Subcutaneous adipose tissue (tissue), 4 donors: ENCODE results near the gene ZCWPW1. TPM values are rescaled to one million over a fixed set of nuclear protein-coding genes. Genes with fewer than 3 reads are reported as not detected.

ENCODE experiments used
- total RNA-seq, 4 donors: library from RNA; depleted of rRNA; stranded (reverse); fragments of >200 nt; gene quantifications; one replicate each; pipeline ENCODE4 v1.1.0, GENCODE V29; 2016
- TF ChIP-seq, protein P1 (sequence below): fragments of 450-650 bp; IDR thresholded peaks from one replicate; pipeline ENCODE4 v1.5.1; 2016; ENCODE audit warnings: low read depth, mild to moderate bottlenecking, control low read depth, antibody characterized with exemption, moderate library complexity

ZCWPW1 gene
- total RNA-seq, 4 donors from 2014 or later = 6.0 to 11.1 (median 8.0) TPM

DNA sequence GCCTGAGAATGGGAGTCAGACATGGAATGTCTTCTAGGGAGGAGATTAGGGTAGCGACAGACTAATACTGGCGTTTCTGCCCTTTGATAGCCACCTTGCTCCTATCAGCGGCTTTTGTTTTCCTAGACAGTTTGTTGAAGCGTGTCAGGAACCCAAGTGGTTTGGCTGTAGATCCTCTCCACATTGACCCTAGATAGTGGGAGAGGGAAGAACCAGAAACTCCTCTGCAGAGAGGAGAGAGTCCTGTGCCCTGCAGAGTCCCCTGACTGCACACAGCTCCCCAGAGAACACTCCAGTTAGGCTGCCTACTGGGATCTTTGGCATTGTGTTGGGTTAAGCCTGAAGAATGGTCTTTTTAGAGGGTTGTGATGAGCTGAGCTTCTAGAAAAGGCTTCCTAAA is 3.5 kb upstream of the ZCWPW1 start:
- TF ChIP-seq, protein P1, sequence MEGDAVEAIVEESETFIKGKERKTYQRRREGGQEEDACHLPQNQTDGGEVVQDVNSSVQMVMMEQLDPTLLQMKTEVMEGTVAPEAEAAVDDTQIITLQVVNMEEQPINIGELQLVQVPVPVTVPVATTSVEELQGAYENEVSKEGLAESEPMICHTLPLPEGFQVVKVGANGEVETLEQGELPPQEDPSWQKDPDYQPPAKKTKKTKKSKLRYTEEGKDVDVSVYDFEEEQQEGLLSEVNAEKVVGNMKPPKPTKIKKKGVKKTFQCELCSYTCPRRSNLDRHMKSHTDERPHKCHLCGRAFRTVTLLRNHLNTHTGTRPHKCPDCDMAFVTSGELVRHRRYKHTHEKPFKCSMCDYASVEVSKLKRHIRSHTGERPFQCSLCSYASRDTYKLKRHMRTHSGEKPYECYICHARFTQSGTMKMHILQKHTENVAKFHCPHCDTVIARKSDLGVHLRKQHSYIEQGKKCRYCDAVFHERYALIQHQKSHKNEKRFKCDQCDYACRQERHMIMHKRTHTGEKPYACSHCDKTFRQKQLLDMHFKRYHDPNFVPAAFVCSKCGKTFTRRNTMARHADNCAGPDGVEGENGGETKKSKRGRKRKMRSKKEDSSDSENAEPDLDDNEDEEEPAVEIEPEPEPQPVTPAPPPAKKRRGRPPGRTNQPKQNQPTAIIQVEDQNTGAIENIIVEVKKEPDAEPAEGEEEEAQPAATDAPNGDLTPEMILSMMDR = no peak

DNA sequence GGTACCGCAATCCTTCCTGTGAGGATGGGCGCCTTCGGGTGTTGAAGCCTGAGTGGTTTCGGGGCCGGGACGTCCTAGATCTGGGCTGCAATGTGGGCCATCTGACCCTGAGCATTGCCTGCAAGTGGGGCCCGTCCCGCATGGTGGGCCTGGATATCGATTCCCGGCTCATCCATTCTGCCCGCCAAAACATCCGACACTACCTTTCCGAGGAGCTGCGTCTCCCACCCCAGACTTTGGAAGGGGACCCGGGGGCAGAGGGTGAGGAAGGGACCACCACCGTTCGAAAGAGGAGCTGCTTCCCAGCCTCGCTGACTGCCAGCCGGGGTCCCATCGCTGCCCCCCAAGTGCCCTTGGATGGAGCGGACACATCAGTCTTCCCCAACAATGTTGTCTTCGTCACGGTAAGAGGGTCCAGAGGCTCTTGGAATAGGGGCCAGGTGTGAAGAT is 2.8 kb upstream of the ZCWPW1 start:
- TF ChIP-seq, protein P1 = no peak

DNA sequence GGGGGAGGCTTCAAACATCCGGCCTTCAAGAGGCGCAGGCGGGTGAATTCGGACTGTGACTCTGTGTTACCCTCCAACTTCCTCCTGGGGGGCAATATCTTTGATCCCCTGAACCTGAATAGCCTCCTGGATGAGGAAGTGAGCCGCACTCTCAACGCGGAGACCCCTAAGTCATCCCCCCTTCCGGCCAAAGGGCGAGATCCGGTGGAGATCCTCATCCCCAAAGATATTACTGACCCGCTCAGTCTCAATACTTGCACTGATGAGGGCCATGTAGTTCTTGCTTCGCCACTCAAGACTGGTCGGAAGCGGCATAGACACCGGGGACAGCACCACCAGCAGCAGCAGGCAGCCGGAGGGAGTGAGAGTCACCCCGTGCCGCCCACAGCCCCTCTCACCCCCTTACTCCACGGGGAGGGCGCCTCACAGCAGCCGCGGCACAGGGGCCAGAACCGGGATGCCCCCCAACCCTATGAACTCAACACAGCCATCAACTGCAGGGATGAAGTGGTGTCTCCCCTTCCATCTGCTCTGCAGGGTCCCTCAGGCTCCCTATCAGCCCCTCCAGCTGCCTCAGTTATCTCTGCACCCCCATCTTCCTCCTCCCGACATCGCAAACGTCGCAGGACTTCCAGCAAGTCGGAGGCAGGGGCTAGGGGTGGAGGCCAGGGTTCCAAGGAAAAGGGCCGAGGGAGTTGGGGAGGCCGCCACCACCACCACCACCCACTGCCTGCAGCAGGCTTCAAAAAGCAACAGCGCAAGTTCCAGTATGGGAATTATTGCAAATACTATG is 2.2 kb upstream of the ZCWPW1 start:
- TF ChIP-seq, protein P1 = no peak

DNA sequence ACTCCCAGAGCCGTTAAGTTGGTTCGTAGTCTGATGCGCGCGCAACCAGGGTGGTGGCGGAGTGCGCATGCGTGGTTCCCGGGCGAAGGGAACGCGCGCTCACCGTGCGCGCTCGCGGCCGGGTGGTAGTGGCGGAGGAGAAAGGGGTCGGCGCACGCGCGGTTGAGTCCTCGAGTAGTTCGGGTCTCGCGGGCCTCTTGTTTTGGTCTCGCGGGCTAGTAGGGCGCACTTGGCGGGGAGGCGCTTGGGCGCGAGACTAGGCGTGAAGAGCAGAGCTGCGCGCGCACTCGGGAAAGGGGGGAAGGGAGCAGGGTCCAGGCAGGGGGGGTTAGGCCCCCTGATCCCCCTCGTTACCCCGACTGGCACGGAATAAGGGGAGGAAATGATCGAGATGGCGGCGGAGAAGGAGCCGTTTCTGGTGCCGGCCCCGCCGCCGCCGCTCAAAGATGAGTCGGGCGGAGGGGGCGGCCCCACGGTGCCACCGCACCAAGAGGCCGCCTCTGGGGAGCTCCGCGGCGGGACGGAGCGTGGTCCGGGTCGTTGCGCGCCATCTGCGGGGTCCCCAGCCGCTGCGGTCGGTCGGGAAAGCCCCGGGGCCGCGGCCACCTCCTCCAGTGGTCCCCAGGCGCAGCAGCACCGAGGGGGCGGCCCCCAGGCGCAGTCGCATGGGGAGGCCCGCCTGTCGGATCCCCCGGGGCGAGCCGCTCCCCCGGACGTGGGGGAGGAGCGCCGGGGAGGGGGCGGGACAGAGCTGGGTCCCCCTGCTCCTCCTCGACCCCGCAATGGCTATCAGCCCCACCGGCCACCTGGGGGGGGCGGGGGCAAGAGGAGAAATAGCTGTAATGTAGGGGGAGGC is 1.4 kb upstream of the ZCWPW1 start, which contains the start of gene MEPCE:
Gene MEPCE (plus strand): TSS at position 195 of the 856 bp plus-strand sequence. CDS start 188 bp downstream, at position 383.
- TF ChIP-seq, protein P1 = no peak

DNA sequence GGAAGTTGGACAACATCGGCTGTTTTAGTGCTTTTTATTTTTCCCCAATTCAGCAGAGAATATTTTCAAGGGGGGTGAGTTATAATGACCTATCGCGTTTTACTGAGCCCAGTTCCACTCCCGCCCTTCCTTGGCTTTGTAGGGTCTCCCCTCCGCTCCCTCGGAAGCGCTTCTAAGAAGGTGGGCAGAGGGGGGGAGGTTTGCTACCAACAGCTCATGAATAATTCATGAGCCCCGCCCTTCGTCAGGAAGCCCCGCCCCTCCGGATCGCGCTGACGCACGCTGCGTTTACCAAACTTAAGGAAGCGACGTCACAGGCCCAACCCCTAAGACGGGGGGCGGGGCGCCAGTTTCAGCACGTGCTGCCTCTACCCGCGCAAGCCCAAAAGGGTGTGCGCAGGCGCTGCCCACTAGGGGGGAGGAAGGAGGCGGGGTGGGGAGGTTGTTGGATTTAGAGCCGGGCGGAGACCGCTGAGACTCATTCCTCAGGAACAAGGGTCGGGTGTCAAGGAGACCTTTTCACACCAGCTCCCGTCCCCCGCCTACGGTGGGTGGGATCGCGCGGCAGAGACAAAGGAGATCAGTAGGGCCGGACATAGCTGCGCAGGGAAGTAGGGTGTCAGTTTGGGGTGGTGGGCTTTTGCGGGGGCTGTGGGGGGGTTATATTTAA is 599 bp upstream of the ZCWPW1 start:
- TF ChIP-seq, protein P1 = no peak

DNA sequence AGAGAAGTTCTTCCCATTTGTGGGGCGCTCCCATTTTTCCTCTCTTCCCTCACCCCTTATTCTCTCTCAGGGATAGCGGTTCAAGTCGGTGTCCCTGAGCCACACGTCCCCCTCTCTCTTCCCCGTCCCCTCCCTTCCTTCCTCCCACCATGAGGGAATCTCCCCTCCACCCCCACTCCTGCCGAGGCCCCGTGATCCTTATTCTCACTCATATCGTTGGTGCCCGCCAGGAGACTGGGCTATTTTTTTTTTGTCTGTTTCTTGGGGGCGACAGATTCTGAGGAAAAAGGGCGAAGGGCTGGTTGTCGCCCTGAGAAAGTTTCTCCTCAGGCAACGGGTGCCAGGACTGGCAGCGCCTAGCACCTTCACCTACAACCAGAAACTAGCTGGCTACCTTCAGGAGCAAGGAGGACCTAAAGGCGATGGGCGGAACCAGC is 723 bp downstream of the ZCWPW1 start:
- TF ChIP-seq, protein P1 = no peak
